Natural killer cell treated with Interleukin-12 subunit alpha and Interleukin-12 subunit beta and Interleukin-15 and Interleukin-18, amount 100 ng/mL, for 72 hours (primary cell): ENCODE measurements around the gene GEN1. TPM values are rescaled to one million over a fixed set of nuclear protein-coding genes. Genes with fewer than 3 reads are reported as not detected.

Experiments used
- ATAC-seq, 2 donors: fragments of 150-1000 bp; cut with Tn5 transposase in 1 of 2; sonication (Bioruptor Pico), chemical (Tn5 transposase) in 1 of 2; 2 replicates each; pipeline ENCODE4 v1.10.0; 2021
- DNase-seq: peaks from one replicate; pipeline ENCODE4 v3.0.0; 2022; ENCODE audit warnings: low spot score
- H3K27ac Mint-ChIP-seq, 2 donors: 1 replicate in 1 of 2; 2 replicates in 1 of 2; pipeline ENCODE4 v1.8.0; 2022; ENCODE audit warnings: mixed read lengths in 2 of 2, mild to moderate bottlenecking in 1 of 2, moderate library complexity in 1 of 2
- H3K27me3 Mint-ChIP-seq, 2 donors: 1 replicate in 1 of 2; 2 replicates in 1 of 2; pipeline ENCODE4 v1.8.0; 2022; ENCODE audit warnings: mixed read lengths in 2 of 2
- H3K36me3 Mint-ChIP-seq: one replicate; pipeline ENCODE4 v1.8.0; 2022; ENCODE audit warnings: mixed read lengths
- H3K4me1 Mint-ChIP-seq, 2 donors: 1 replicate in 1 of 2; 2 replicates in 1 of 2; pipeline ENCODE4 v1.8.0; 2022; ENCODE audit warnings: low read depth in 2 of 2, mixed read lengths in 2 of 2, mild to moderate bottlenecking in 1 of 2
- H3K4me3 Mint-ChIP-seq: one replicate; pipeline ENCODE4 v1.8.0; 2022; ENCODE audit warnings: mixed read lengths
- H3K9me3 Mint-ChIP-seq: 2 replicates; pipeline ENCODE4 v1.8.0; 2022; ENCODE audit warnings: mixed read lengths
- total RNA-seq, 2 donors: library from RNA; stranded (reverse); gene quantifications; one replicate each; pipeline ENCODE4 v1.2.3, GENCODE V29; 2022

GEN1 gene
- total RNA-seq: 10 to 100 TPM; 31.0 to 51.2 TPM

DNA sequence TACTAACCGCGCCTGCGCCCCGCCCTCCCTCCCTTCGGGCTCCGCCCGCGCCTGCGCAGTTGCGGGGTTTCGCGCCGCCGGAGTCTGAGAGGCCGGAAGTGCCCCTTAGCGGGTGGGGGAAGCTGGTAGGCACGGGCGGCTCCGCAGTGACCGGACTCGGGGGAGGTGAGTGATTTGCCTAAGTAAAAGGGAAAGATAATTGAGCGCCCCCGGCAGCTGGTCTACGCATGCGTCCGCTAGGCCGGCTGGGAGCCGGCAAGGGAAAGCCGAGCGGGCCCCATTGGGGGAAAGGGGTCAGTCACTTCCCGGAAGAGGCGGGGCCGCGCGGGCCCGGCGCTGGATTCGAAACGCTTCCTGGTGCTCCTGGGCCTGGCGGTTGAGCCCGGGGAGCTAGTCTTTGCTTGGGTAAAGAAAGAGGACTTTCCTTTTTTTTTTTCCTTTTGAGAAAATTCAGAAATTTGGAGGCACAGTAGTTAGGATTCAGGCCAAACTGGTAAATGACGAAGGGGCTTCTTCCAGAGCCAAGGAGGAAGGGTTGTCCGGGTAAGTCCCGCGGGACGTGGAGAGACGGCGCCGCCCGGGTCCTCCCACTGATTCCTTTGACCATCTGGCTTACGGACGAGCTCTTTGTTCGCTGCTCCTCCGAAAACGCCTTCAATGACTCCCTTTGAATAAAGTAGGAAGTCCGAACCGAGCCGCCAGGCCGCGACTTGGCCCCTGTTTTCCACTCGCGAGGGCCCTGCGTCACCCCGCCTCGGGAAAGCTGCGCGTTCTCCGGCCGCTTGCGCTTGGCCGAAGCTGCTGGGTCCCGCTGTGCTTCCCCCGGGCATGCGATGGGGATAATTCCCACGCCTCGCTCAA lies at the start of gene GEN1, which contains the start of gene SMC6:
GEN1 (plus strand) TSS at position 336 of the 861 bp plus-strand sequence. CDS start 5,806 bp downstream, outside the sequence.
SMC6 (minus strand) TSS at position 8 of the 861 bp plus-strand sequence. CDS start 7,864 bp downstream, outside the sequence.
- peaks cover 21 to 29% of the 10 kb centered on the region in 2 donors for H3K4me1 Mint-ChIP-seq
- peak within 1 kb of the TSS; percentile 97 to 98 for H3K27ac Mint-ChIP-seq
- ATAC-seq (peak; percentile 92 to 96), DNase-seq (peak; percentile 96)
- no peaks in the 10 kb centered on the region for H3K36me3 Mint-ChIP-seq
- peak within 1 kb of the TSS; percentile 98 for H3K4me3 Mint-ChIP-seq
- H3K27me3 Mint-ChIP-seq: no peaks in the 10 kb centered on the region
- no peaks in the 10 kb centered on the region for H3K9me3 Mint-ChIP-seq

DNA sequence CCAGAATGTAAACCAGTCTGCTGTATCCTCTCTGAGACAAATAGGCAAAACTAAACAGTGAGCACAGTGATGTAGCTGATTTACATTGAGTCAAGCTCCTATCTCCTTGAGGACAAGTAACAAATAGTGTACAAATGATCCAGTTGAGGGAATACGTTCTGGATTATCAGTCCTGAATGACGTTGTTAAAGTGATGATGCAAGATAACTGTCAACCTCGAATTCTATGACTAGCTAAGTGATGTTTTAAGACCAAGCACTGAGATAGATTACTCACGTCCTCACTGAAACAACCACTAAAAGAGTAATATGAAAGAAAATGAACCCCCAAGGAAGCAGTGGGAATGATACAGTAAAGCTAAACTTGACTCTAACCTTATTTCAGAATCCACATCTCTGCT lies 47.1 kb upstream of the GEN1 start:
- no peaks in the 10 kb centered on the region for H3K27me3 Mint-ChIP-seq
- H3K4me3 Mint-ChIP-seq: no peak overlapping the region
- ATAC-seq (no peak), DNase-seq (no peak)
- no peak overlapping the region for H3K27ac Mint-ChIP-seq
- no peaks in the 10 kb centered on the region for H3K4me1 Mint-ChIP-seq
- no peaks in the 10 kb centered on the region for H3K9me3 Mint-ChIP-seq
- peaks cover 13% of the 10 kb centered on the region for H3K36me3 Mint-ChIP-seq

GRCh38 chr2:17708501-17708900 lies 45.4 kb upstream of the GEN1 start:
- Mint-ChIP-seq H3K9me3 (no peaks in the 10 kb centered on the region), H3K27ac (no peak overlapping the region), H3K36me3 (peaks cover 24% of the 10 kb centered on the region), H3K27me3 (no peaks in the 10 kb centered on the region), H3K4me1 (no peaks in the 10 kb centered on the region), H3K4me3 (no peak overlapping the region)
- no peak for DNase-seq
- ATAC-seq: no peak

- peaks cover 27% of the 10 kb centered on the region for H3K36me3 Mint-ChIP-seq
- no peak overlapping the region for H3K27ac Mint-ChIP-seq
- no peak overlapping the region for H3K4me3 Mint-ChIP-seq
- no peak for ATAC-seq
- DNase-seq: no peak
- H3K4me1 Mint-ChIP-seq: no peaks in the 10 kb centered on the region
- H3K27me3 Mint-ChIP-seq: no peaks in the 10 kb centered on the region
- H3K9me3 Mint-ChIP-seq: no peaks in the 10 kb centered on the region
Observed at GRCh38 chr2:17709897-17710296, 44.0 kb upstream of the GEN1 start.

- Mint-ChIP-seq H3K27ac (no peak overlapping the region), H3K4me3 (no peak overlapping the region), H3K36me3 (peaks cover 27% of the 10 kb centered on the region), H3K4me1 (no peaks in the 10 kb centered on the region), H3K27me3 (no peaks in the 10 kb centered on the region), H3K9me3 (no peaks in the 10 kb centered on the region)
- DNase-seq: no peak
- ATAC-seq: no peak
Observed at GRCh38 chr2:17710547-17711248, 43.2 kb upstream of the GEN1 start.

GRCh38 chr2:17713291-17713690 lies 40.6 kb upstream of the GEN1 start:
- no peak overlapping the region for H3K4me3 Mint-ChIP-seq
- no peaks in the 10 kb centered on the region for H3K4me1 Mint-ChIP-seq
- H3K9me3 Mint-ChIP-seq: no peaks in the 10 kb centered on the region
- H3K36me3 Mint-ChIP-seq: peaks cover 23% of the 10 kb centered on the region
- H3K27me3 Mint-ChIP-seq: no peaks in the 10 kb centered on the region
- no peak for ATAC-seq
- H3K27ac Mint-ChIP-seq: no peak overlapping the region
- DNase-seq: no peak

DNA sequence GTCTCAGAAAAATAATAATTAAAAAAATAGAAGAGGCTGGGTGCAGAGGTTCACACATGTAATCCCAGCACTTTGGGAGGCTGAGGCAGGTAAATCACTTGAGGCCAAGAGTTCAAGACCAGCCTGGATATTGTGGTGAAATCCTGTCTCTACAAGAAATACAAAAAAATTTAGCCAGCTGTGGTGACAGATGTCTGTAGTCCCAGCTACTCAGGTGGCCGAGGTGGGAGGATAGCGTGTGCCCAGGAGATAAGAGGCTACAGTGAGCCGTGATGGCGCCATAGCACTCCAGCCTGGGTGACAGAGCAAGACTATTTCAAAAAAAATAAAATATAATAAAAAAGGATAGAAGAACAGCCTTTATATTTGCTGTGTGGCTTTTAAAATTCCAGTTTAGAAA lies 36.3 kb upstream of the GEN1 start:
- Mint-ChIP-seq H3K36me3 (peaks cover 31% of the 10 kb centered on the region), H3K4me1 (no peaks in the 10 kb centered on the region), H3K9me3 (no peaks in the 10 kb centered on the region), H3K27me3 (no peaks in the 10 kb centered on the region), H3K4me3 (no peak overlapping the region), H3K27ac (no peak overlapping the region)
- DNase-seq (no peak), ATAC-seq (no peak)

DNA sequence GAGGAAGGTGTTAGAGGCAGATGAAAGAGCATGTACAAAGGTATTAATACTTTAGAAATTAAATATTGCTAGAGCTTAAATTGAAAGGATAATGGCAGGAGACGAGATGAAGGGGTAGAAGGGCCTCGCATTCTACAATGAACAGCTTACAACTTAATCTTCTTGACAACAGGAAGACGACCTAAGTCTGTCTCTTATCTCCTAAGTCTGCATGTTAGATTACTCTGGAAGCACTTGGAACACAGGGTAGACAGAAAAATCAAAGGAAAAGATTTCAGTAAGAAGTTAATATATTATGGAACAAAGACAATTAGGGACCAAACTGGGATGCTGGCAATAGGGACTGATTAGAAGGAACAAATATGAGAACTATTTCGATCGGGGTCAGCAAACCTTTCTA lies 35.2 kb upstream of the GEN1 start:
- Mint-ChIP-seq H3K27ac (no peak overlapping the region), H3K4me3 (no peak overlapping the region), H3K27me3 (no peaks in the 10 kb centered on the region), H3K4me1 (no peaks in the 10 kb centered on the region), H3K36me3 (peaks cover 22% of the 10 kb centered on the region), H3K9me3 (no peaks in the 10 kb centered on the region)
- ATAC-seq (no peak), DNase-seq (no peak)

- H3K9me3 Mint-ChIP-seq: no peaks in the 10 kb centered on the region
- no peak overlapping the region for H3K4me3 Mint-ChIP-seq
- DNase-seq (no peak), ATAC-seq (no peak)
- peaks cover 15% of the 10 kb centered on the region for H3K36me3 Mint-ChIP-seq
- no peaks in the 10 kb centered on the region for H3K27me3 Mint-ChIP-seq
- no peak overlapping the region for H3K27ac Mint-ChIP-seq
- H3K4me1 Mint-ChIP-seq: no peaks in the 10 kb centered on the region
Observed at GRCh38 chr2:17719562-17720371, 34.2 kb upstream of the GEN1 start.

DNA sequence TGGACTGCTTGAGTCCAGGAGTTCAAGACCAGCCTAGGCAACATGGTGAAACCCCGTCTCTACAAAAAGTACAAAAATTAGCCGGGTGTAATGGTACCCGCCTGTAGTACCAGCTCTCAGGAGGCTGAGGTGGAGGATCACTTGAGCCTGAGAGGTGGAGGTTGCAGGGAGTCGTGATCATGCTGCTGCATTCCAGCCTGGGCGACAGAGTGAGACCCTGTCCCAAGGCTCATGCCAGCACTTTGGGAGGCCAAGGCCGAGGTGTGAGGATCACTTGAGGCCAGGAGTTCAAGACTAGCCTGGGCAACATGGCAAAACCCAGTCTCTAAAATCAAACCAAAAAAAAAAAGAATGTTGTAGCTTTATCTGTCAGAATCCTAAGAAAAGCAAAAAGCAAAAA lies 25.7 kb upstream of the GEN1 start:
- Mint-ChIP-seq H3K9me3 (no peaks in the 10 kb centered on the region), H3K4me3 (no peak overlapping the region), H3K27ac (no peak overlapping the region), H3K36me3 (peaks cover 9% of the 10 kb centered on the region), H3K4me1 (no peaks in the 10 kb centered on the region), H3K27me3 (no peaks in the 10 kb centered on the region)
- no peak for DNase-seq
- ATAC-seq: no peak

DNA sequence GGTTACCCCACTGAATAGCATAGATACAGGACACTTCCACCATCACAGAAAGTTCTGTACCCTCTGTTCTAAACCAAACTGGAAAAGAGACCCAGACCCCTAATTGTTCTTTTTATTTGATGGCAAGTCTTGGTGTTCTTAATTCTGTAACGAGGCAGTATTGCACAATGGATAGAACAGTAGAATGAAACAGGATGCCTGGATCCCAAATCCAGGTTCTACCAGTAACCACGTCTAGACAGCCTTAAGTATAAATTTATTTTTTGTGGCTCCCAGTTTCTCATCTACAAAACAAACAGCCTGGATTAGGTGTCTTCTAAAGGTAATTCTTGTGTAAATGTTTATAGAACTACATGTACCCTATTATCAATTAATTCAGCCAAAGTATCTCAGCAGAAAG lies 24.1 kb upstream of the GEN1 start:
- Mint-ChIP-seq H3K4me1 (no peaks in the 10 kb centered on the region), H3K27ac (no peak overlapping the region), H3K4me3 (no peak overlapping the region), H3K27me3 (no peaks in the 10 kb centered on the region), H3K36me3 (peaks cover 15% of the 10 kb centered on the region), H3K9me3 (no peaks in the 10 kb centered on the region)
- no peak for DNase-seq
- ATAC-seq: no peak

DNA sequence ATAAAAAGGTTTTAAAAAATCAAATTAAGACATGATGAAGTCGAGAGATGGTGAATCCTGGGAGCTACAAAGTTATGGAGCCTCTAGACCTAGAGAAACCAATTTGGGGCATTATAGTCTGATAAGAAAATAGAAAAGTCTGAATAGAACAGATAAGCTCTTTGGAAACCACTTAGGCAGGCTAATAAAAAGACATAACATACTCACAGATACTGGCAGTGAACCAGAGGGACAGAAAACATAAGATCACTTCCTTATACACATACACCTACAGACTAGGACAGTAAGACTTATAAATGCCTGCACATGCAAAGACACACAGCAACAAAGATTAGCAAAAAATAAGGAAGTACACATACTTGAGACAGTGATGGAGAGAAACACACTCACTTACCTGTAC lies 20.3 kb upstream of the GEN1 start:
- ATAC-seq (no peak), DNase-seq (no peak)
- no peaks in the 10 kb centered on the region for H3K27me3 Mint-ChIP-seq
- H3K4me3 Mint-ChIP-seq: no peak overlapping the region
- H3K27ac Mint-ChIP-seq: no peak overlapping the region
- no peaks in the 10 kb centered on the region for H3K9me3 Mint-ChIP-seq
- H3K4me1 Mint-ChIP-seq: no peaks in the 10 kb centered on the region
- peaks cover 35% of the 10 kb centered on the region for H3K36me3 Mint-ChIP-seq

DNA sequence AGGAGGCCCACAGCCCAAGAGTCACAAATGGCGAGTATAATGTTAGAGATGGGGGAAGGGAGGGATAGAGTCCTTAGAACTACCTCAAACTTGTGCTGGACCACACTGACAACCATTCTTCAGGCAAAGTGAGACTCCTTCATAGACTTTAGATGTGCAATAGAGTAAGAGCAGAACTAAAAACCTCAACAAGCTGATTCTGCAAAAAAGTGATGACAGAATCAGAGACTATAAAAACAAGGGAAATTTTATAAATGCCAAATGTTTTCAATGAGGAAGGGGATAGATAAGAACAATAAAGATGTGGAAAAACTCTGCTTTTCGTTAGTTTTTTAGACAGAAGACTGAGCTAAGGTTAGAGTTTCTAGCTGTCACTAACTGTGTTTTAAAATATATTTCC lies 18.1 kb upstream of the GEN1 start:
- Mint-ChIP-seq H3K27me3 (no peaks in the 10 kb centered on the region), H3K4me3 (no peak overlapping the region), H3K36me3 (peaks cover 43% of the 10 kb centered on the region), H3K27ac (no peak overlapping the region), H3K4me1 (peaks cover 0 to under 1% of the 10 kb centered on the region in 2 donors), H3K9me3 (no peaks in the 10 kb centered on the region)
- DNase-seq (no peak), ATAC-seq (no peak)
